Stimulated activated CD4-positive, alpha-beta T cell treated with anti-CD3 and anti-CD28 coated beads, TNF-alpha, amount 100 ng/mL, for 48 hours (primary cell): ENCODE results near the gene UBE2E1.
A peak's percentile ranks its signal among the peaks of the same experiment; 100 is the strongest.

Experiments
- DNase-seq, 3 donors: peaks; one replicate each; pipeline ENCODE4 v3.0.0-alpha.2; 2020; ENCODE audit warnings: low read depth in 3 of 3

UBE2E1 gene

DNA sequence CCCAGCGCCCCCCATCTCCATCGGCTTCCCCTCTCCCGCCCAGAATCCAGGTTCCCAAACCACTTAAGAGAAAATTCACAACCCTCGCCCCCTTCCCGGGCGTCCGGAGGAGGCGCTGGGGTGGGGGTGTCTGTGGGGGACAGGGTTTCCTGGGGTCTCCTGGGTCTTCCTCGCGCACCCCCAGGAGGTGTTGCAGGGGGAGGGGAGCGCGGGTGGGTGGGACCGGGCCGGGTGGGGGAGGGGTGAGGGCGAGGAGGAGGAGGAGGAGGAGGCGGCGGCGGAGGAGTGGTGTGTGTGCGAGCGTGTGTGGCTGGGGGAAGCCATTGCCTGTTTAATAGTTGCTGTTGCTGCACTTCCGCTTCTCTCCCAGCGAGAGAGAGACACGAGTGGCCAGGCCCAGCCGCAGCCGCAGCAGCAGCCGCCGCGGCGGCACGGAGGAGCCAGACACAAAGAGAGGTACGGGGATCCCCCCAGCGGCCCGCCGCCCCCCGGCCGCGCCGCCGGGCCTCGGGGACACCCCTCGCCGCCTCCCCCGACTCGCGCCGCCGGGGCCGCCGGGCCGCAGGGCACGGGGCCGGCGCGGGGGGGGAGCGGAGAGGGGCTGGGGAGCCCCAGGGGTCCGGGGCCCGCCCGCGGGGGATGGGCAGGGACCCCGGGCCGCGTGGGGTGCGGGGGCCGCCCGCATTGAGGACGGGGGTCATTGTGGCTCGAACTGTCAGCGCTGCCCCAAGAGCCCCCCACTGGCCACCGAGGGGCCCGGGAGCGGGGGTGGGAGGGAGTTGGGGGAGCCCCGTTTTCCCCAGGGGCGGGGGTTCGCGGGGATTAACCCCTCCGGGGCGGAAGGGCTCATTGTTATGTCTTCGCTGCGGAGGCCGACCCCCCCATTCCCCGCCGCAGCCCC is at the start of gene UBE2E1:
Gene UBE2E1 (plus strand): TSS at position 323 of the 901 bp plus-strand sequence. CDS start 1,315 bp downstream, outside the sequence.
- peak in 2 of 3 donors; percentile 40 to 48 for DNase-seq

DNA sequence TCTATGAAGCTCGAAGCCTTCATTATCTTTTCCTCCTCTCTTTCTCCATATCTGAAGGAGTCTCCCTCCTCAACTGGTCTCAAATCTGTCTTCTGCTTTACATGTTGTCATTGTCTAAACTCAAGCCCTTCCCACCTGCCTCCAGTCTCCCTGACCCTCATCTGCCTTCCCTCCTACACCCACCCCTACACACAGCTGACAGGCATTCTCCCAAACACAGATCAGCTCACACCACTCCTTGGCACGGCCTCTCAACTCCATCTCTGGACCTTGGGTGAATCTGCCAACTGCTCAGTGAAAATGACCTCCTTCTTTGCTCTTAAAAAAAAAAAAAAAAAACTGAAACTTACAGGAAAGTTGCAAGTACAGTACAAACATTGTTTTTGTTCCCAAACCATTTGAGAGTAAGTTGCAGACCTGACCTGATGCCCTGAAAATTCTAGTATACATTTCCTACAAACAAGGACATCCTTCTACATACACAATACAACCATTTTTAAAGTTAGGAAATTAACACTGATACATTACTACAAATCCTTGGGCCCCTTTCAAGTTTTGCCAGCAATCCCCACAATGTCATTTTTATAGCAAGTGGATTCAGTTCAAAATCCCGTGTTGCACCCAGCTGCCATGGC is 49.4 kb upstream of the UBE2E1 start:
- DNase-seq: no peak

DNA sequence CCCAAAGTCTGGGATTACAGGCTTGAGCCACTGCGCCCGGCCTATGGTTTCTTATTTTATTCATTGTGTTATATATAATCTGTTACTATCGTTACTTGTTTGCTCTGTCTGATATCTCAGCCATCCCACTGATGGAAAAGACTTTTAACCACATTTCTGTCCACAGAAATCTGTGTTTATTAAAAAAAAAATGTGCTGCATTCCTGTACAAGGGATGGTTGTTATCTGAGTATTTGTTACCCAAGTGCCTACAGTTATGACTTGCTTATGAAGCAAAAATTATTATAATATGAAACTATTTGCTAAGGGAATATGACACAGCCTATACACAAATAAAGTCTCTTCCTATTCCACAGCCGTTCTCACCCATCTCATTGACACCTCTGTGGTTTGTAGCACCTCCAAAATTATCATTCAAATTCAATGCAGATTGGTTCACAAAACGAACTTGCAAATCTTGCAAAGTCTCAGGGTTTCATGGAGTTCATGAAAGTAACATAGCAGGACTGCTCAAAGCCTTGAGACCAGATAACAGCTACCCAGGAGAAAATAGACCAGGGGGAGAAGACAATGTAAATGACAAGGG is 47.4 kb upstream of the UBE2E1 start:
- DNase-seq: no peak

DNA sequence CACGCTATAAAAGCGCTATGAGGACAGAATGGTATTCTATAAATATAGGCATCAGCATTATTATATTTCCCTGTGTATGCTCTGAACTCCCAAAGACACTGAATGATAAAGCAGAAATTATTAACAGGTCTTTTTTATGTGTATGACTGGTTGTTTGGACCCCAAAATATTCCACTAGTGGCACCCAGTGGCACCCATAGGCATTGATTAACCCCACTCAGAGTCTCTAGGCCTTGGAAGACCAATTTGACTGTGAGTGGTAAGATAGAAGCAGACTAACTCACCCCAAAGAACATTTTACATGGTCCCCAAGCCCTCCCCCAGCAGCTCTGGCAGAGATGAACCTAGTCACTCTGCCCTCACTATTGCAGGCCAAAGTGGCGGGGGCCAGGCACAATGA is 45.4 kb upstream of the UBE2E1 start:
- no peak for DNase-seq

DNA sequence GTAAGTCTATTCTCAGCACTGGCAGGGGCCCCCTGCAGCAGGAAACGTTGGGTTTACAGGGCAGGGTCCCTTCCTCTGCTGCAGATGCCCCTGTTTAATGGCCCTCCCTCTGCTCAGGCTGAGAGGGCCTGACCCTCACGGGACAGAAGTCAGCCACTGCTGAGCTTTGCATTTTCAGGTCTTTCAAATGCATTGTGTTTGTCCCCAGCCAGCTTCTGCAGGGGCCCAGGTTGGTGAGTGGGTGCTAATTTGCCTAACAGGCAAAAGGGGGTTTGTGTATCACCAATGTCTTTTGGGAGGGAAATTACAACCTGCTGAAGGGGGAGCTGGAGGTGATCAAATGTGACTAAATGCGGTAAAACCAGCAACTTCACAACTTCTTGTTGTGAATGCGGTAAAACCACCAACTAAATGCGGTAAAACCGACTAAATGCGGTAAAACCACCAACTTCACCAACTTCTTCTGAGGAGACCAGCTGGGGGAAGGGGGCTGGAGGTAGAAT is 44.8 kb upstream of the UBE2E1 start:
- DNase-seq: no peak

DNA sequence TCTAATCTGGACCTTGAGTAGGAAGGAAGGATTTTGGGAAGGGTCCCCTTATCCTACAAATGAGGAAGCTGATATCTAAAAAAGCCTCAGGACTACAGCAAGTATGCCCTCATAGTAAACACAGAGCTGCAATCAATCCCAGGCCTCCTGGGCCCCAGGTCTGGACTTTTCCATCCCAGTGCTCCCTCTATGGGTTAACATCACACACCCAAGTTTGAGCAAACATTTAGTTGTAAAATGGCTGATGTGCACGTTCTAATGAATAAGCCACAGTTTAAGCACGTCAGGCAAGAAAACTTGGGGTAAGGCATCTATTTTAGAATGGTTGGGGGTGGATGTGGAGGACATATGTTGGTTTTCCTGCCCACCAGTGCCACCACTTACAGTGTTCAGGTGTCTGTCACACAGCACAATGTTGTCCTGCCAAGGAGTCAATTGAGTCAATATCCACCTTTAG is 44.3 kb upstream of the UBE2E1 start:
- no peak for DNase-seq

DNA sequence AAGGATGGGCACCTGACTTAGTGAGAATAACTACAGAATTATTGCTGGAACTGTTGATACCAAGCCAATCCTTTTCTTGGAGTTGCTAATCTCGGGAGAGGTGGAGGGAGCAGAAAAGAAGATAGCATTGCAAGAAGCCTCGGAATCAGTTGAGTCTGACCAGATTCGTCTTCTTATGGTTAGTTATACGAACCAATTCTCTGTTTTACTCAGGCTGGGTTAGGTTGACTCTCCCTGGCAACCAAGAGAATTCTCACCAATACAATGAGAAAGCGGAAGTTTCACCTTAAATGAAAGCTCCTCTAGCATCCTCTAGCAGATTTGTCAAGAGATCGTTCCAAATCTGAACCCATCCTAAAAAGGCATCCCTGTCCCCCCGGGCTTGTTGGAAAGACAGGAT is 43.5 kb upstream of the UBE2E1 start:
- DNase-seq: no peak

DNA sequence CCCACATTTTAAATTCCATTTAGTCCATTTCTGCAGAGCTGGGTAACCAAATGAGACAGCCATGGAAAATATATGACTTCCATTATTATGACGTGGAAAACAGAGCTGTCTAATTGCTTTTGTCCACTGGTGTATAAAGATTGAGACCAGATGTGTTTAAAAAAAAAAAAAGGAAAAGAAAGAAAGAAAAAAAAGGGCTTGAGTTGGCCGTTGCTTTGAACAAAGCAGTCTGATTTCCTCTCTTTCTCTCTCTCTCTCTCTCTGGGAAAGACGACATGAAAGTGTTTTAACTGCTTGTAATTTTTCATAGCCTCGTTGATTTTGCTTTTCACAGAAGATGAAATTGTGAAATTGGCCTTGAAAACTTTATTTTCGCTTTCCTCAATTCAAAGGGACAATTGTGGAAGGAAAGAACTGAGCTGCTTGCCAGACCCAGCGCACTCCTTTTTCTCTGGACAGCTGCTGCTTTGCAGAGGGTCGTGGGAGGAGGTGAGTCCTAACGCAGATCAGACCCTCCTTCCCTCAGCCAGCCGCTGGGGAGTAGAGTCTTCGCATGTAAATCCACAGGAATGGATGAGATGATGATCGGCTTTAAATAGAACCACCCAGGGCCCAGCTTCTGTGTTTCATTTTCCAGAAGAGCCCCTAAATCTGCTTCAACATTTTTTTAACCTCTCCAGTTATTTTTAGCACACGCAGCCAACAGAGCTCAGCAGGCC is 42.8 kb upstream of the UBE2E1 start:
- DNase-seq: no peak

DNA sequence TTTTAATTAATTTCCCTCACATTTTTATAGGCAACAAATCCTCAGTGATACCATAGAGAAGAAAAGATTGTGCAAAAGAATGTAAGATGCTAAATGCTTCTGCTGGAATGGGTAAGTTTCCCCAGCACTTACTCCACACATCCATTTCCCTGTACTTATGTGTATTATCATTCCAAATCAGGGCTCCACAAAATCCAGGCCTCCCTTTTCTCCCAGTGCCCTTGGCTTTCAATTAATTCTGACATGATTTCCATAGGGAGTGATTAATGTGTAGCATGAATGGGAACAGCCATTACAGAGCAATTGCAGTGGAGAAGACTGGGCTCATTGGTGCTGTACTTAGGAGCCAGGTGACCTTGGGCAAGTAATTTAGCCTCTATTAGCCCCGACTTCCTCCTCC is 41.3 kb upstream of the UBE2E1 start:
- DNase-seq: no peak

DNA sequence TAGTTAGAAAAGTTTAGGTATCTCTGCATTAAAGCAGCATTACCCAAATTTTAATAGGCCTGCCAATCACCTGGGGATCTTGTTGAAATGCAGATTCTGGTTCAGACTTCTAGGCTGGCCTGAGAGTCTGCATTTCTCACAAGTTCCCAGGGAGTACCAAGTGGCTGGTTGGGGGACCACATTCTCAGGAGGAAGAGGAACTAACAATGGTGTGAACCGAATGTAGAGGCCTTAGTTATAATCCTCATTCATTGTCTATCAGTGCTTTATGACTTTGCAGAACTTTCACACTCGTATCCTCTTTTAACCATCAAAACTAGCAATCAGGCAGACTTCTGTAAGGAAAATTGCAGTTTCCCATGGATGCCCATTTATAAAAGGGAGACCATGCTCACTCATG is 38.2 kb upstream of the UBE2E1 start:
- no peak for DNase-seq

DNA sequence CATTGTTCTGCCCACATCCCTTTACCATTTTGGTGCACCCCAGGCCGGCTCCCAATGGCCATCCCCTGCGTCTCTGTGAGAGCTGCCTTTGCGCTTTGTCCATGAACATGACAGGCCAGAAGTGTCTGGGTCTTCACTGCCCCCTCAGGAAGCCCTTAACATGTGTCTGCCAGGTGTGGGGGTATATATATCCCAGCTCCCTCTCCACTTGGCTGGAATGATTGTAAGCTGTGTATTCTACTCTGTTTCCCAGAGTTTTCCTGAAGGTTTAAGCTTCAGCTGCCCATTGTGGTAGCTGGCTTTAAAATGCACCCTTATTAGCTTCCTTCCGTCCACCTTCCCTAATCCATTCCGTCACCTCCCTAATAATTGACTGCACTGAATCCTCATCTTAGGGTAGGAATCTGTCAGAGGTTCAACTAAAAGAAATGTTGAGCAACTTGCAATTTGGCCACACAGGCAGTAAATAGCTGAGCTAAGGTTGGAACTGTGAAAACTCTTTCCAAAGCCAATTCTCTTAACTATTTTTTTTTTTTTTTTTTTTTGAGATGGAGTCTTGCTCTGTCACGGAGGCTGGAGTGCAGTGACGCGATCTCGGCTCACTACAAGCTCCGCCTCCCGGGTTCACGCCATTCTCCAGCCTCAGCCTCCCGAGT is 30.4 kb upstream of the UBE2E1 start:
- DNase-seq: no peak

DNA sequence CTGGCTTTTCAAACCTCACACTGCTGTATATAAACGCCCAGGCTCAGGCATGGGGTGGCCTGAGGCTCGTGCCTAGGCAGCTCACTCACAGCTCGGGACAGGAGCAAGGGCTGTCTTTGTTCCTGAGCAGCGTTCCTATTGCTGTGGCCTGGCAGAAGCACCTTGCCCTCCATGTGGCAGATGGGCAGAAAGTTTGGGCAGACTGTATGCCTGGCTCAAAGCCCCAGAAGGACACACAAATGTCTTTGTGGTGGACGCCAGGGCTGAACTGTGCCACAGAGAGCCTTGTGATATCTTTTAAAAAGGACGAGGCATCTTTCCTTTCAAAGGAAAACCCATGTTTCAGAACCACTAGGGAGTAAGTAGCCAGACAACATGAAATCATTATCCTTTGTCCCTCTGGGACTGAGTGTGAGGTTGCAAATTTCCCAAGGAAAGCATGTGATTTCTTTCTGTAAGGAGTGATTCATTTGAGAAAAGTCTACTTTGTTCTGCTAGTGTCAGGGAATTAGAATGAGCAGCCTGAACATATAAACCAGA is 29.3 kb upstream of the UBE2E1 start:
- no peak for DNase-seq

DNA sequence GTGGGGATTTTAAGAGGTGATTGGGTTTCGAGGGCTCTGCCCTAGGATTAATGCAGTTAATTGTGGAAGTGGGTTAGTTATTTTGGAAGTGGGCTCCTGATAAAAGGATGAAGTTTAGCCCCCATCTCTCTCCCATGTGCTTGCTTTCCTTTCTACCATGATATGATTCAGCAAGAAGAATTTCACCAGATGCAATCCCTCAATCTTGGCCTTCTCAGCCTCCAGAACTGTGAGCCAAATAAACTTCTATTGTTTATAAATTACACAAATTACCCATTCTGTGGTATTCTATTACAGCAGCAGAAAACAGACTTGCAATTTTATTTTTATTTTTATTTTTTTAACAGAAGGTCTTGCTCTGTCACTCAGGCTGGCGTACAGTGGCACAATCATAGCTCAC is 27.3 kb upstream of the UBE2E1 start:
- DNase-seq: no peak

DNA sequence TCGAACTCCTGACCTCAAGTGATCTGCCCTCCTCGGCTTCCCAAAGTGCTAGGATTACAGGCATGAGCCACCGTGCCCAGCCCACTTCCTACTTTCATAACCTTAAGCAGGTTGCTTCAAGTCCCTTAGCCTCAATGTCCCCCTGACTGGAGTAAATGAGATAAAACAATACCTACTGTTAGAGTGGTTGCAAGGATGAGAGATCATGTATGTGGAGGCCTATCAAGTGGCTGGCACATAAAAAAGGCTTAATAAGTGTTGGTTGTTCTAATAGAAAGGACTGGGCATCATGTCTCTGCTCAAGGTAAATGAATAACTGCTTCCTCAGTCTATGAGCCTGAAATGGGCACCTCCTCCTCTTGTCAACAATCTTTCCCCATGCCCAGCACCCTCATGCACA is 25.9 kb upstream of the UBE2E1 start:
- no peak for DNase-seq

DNA sequence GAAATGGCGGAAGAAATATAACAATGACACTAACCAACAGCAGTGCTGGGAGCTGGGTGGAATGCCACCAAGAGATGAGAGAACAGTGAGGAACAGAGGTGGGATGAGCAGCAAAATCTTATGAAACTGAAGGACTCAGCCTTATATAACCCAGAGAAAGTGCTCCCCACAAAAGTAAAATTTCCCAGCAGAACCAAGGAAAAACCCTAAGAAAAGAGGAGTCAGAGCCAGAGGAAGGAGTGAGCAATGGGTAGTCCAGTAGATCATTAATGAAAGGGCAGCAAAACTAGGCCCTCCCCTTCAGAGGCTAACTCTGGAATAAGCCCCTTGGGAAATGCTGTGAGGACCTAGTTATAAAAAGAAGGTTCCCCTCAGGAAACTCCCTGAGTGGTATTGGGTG is 24.7 kb upstream of the UBE2E1 start:
- DNase-seq: no peak

DNA sequence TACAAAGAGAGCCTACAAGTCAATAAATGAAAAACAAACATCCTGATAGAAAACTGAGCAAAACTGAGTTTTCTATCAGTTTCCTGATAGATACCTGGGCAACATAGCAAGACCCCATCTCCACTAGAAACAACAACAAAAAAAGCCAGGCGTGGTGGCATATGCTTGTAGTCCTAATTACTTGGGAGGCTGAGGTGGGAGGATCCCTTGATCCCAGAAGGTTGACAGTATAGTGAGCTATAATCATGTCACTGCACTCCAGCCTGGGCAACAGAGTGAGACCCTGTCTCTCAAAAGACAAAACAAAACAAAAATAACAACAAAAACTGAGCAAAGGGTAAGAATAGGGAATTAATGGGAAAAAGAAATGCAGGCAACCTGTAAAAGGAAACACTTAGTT is 23.9 kb upstream of the UBE2E1 start:
- no peak for DNase-seq

DNA sequence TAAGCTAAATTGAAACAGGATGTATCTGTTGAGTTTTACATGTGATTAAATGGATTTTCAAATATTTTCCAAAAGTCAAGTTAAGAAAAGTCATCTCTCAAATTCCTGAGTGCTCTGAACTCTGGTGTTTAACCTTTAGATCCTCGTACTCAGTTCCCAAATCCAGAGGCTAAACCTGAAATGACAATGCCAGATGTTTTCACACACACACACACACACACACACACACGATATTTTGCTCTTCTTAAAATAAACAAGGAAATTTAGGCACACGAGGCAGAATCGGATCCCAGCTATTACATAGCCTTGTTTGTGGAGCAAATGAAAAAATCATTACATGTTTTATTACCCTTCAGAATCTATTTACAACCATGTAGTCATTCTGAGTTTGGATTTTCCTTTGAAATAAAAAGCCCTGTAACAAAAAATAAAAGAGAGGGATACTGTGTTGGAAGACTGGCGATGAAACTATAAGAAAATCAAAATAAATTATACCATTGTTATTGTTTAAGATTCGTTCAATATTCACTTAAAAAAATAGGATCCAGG is 20.6 kb upstream of the UBE2E1 start:
- DNase-seq: no peak

DNA sequence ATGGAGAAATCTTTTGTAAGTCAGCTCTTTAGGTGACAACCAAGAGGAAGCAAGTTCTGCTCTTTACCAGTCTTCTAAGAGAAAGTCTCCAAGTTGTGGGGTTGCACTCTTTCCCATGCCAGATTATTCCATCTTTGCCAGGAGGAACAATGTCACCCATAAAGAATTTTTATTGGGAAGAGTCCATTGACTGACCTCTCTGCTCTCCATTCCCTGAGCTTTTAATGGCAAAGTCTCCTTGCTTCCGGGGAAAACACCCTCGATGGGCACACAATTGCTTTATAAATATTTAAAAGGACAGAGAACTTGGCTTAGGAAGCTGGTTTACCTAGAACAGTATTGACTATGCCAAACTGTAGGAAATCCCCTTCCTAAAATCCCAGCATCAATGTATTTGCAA is 19.9 kb upstream of the UBE2E1 start:
- no peak for DNase-seq

DNA sequence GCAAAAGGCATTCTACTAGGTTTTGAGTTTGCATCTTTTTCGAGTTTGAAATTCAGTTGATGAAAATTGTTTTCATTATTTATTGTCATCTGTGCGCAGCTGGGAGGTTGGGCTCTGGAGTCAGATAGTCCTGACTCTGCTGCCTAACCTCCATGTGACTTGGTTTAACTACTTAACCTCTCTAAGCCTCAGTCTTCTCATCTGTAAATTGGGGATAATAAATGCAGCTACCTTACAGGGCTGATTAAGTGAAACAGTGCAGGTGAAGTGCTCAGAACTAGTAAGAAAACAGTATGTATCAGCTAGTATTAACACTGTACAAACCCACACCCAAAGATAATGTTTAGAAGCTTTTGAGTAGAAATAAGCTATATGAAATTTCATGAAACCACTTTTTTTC is 14.1 kb upstream of the UBE2E1 start:
- no peak for DNase-seq

DNA sequence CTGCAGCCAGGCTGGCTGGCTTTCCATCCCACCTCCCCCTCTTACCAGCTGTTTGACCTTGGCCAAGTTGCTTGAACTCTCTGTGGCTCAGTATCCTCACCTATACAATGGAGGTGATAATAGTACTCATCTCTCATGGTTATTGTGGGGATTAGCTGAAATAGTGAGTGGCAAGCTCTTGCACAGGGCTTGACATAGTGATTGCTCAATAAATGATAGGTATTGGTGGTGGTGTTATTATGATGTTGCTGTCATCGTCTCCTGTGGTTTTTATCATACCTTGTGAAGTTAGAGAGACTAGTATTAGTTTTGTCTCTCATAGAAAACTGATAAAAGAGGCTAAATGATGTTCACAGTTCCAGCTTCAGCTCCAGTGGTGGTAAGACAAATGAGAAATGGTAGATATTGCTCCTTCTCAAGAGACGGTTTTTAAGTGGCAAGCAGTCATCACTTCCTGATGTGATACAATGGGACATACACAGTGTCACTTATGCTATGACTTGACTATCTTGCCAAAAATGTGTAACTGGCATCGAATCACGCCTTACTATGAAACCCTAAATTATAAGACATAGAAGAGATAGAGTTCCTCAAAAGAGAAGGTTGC is 12.1 kb upstream of the UBE2E1 start:
- no peak for DNase-seq
